SHP77 (cell line): ENCODE results near the gene MIAT.
"Not testable (repeated sequence)": the region's sequence is repeated elsewhere in the genome, so short reads cannot be mapped to it uniquely, and the experiment has no call there.

ENCODE experiments used
- DNase-seq, 2 experiments: peaks; one replicate each; lab custom pipeline; 2025; lab: John Stamatoyannopoulos, UW

The MIAT gene

GRCh38 chr22:26656891-26657851 is at the start of gene MIAT:
Gene MIAT (plus strand): TSS chr22:26657588.
- DNase-seq: peak; percentile 52 to 55

GRCh38 chr22:26608129-26608528 is 49.3 kb upstream of the MIAT start:
- DNase-seq: no peak

- DNase-seq: no peak
These were observed 48.1 kb upstream of the MIAT start for GRCh38 chr22:26609287-26609686.

GRCh38 chr22:26610072-26610958 is 47.1 kb upstream of the MIAT start:
- DNase-seq: no peak

- DNase-seq: no peak
These were observed 46.4 kb upstream of the MIAT start for GRCh38 chr22:26610996-26611395.

GRCh38 chr22:26612652-26613051 is 44.7 kb upstream of the MIAT start:
- no peak for DNase-seq

GRCh38 chr22:26613753-26614152 is 43.6 kb upstream of the MIAT start:
- DNase-seq: not testable (repeated sequence)

- DNase-seq: no peak
These were observed 43.1 kb upstream of the MIAT start for GRCh38 chr22:26614322-26614721.

- DNase-seq: no peak
These were observed 42.2 kb upstream of the MIAT start for GRCh38 chr22:26615149-26615548.

GRCh38 chr22:26615830-26616435 is 41.5 kb upstream of the MIAT start:
- DNase-seq: no peak

GRCh38 chr22:26616650-26617049 is 40.7 kb upstream of the MIAT start:
- DNase-seq: no peak

- no peak for DNase-seq
These were observed 39.9 kb upstream of the MIAT start, which contains the start of gene CRYBB1 for GRCh38 chr22:26617271-26618199. Gene CRYBB1 (minus strand): TSS chr22:26618027. CDS start chr22:26616319, 1,708 bp downstream.

GRCh38 chr22:26618455-26618854 is 38.9 kb upstream of the MIAT start:
- no peak for DNase-seq

- DNase-seq: no peak
These were observed 37.9 kb upstream of the MIAT start for GRCh38 chr22:26619510-26619909.

- no peak for DNase-seq
These were observed 37.2 kb upstream of the MIAT start for GRCh38 chr22:26620197-26620596.

GRCh38 chr22:26621663-26622062 is 35.7 kb upstream of the MIAT start, which contains the start of gene CRYBA4:
Gene CRYBA4 (plus strand): TSS chr22:26621963. CDS start chr22:26622597, 634 bp downstream.
- DNase-seq: no peak

GRCh38 chr22:26623984-26624383 is 33.4 kb upstream of the MIAT start:
- DNase-seq: no peak

GRCh38 chr22:26624803-26625202 is 32.6 kb upstream of the MIAT start:
- DNase-seq: no peak

- DNase-seq: no peak
These were observed 27.2 kb upstream of the MIAT start for GRCh38 chr22:26629988-26630761.

- DNase-seq: no peak
These were observed 26.1 kb upstream of the MIAT start for GRCh38 chr22:26631282-26631681.
